Gastroesophageal sphincter (tissue), 3 donors: ENCODE data around the gene UBE2O.

Experiments
- EP300 ChIP-seq: sonication (generic); formaldehyde crosslinking; IDR thresholded peaks from one replicate; pipeline ENCODE4 v1.6.1; 2017; ENCODE audit warnings: antibody characterized with exemption, mild to moderate bottlenecking
- POLR2A ChIP-seq, 2 donors: fragments of 450-650 bp; IDR thresholded peaks; one replicate each; pipeline ENCODE4 v1.6.1; 2017; ENCODE audit warnings: antibody characterized with exemption in 2 of 2, mild to moderate bottlenecking in 2 of 2, moderate library complexity in 1 of 2
- POLR2AphosphoS5 ChIP-seq: sonication (generic); formaldehyde crosslinking; IDR thresholded peaks from one replicate; pipeline ENCODE4 v1.6.1; 2017; ENCODE audit warnings: antibody characterized with exemption
- TF ChIP-seq, protein P1 (sequence below), 4 experiments: fragments of 200-600 bp in 2 of 4; fragments of 450-650 bp in 2 of 4; sonication (generic) in 1 of 4; IDR thresholded peaks; one replicate each; pipeline ENCODE4 v1.5.1; 2017 to 2019; ENCODE audit warnings: antibody characterized with exemption in 4 of 4, mild to moderate bottlenecking in 2 of 4, moderate library complexity in 2 of 4

DNA sequence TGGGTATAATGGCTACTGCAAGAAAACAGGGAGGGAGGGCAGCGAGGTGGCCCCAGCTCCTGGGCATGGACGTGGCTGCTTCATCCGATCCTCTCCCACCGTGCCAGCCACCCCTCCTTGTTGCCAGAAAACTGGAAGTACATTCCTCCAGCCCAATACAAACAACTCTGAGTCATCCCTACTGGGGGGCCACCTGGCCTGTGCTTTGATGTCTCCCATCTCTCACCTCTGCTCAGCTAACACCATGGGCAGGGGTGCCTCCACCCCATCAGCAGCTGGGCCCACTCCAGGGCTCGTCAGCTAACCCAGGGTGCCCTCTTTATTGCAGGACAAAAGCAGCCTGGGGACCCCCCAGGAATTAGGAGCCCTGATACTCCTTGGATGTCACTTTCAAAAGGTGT lies 46.3 kb upstream of the UBE2O start:
- no peak for TF ChIP-seq POLR2A (IDR thresholded peaks at IDR 0.05)
- TF ChIP-seq, protein P1, sequence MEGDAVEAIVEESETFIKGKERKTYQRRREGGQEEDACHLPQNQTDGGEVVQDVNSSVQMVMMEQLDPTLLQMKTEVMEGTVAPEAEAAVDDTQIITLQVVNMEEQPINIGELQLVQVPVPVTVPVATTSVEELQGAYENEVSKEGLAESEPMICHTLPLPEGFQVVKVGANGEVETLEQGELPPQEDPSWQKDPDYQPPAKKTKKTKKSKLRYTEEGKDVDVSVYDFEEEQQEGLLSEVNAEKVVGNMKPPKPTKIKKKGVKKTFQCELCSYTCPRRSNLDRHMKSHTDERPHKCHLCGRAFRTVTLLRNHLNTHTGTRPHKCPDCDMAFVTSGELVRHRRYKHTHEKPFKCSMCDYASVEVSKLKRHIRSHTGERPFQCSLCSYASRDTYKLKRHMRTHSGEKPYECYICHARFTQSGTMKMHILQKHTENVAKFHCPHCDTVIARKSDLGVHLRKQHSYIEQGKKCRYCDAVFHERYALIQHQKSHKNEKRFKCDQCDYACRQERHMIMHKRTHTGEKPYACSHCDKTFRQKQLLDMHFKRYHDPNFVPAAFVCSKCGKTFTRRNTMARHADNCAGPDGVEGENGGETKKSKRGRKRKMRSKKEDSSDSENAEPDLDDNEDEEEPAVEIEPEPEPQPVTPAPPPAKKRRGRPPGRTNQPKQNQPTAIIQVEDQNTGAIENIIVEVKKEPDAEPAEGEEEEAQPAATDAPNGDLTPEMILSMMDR (IDR thresholded peaks at IDR 0.05) = no peak
- no peak for TF ChIP-seq POLR2AphosphoS5
- no peak for TF ChIP-seq EP300
